ENCODE measurements around the gene AMACR.

The AMACR gene

DNA sequence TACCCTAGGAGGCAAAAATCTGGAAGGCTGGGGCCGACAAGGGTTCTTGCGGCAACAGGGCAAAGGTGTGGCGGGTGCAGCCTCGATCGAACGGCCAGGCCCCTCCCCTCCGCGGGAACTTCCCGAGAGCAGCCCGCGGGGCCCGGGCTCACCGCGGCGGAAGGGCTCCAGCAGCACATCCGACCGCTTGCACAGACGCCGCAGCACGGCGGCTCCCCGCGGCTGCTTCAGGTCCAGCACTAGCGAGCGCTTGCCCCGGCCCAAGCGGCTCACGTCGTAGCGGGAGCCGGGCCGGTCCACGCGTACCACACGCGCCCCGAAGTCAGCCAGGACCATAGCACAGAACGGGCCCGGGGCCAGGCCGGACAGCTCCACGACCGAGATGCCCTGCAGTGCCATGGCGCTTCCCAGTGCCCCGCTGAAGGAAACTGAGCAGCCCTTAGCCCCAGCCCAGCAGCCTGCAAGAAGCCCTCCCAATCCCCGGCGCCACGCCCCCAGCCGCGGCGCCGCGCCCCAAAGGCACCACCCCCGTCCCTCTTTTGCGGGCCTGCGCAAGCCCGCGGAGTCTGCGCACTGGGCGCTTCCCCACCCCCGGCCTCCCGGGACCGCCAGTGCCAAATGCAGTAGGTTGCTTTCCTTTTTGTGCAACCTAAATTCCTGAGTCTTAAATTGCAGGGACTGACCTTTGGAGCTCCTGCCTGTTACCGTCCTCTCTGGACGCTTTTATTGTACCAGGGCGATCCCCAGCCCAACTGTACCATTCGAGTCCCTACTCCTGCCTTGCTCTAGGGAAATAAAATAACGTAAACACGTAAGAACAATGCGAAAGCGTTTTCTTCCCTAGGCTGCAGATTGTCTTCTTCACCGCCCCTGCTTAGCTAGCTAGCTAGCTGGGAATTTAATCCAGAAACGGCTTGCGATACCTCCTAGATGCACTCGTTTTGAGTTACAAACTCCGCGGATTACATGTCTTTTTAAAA lies at the start of gene AMACR:
Gene AMACR, minus strand, starts transcription at position 430 of the 980 bp plus-strand sequence. Its CDS starts 31 bp downstream, at position 399.
- peak; percentile 84 to 90 for ATAC-seq

DNA sequence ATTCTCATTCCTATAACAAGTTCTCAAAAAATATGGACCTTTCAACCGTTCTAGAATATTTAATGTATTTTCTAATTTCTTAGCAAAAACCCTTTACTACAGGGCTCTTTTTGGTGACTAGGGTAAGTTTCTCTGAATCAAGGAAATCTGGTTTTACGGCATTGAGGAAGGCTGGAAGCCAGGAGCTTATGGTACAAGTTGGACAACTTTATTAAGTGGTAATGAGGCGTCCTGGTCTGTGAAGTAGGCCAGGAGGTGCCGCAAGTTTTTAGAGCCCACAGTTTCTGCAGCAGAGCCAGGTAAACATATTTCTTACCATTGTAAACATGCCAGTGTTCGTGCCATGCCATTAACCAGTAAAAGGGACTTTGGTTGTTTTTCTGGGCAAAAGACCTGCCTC lies 49.7 kb upstream of the AMACR start:
- ATAC-seq, result no peak

DNA sequence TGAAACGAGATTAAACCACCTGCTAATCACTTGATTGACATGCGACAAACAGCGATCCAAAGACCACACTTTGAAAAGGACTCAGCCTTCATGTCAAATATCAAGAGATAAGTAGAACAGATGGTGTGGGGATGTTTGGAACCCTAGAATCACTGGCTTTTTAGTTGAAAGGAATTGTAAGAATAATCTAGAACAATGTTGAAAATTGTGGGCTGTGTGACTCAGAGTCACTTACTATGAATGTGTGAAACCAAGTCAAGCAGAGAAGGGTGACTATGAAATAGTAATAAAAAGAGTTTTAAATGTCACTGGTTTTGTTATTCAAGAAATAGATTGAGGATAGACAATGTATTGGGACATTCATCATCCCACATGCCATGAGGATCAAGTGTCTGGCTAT lies 49.3 kb upstream of the AMACR start:
- ATAC-seq, result no peak

DNA sequence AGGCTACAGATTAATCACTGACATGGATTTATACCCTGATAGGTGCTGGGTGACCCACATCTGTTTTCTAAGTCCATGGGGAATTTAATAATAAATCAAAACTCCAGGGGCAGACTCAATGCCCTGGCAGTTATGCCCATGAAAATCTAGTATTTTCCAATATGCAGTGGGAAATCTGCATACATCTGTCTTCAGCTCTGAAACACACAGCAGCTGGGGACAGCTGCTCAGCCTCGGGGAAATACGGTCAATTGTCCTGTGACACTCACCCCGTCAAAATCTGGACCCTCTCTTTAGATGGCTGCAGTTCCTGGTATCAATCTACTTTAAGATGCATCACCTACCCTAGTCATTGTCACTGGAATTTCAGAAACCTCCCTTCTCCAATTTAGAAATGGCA lies 47.8 kb upstream of the AMACR start:
- no peak for ATAC-seq

DNA sequence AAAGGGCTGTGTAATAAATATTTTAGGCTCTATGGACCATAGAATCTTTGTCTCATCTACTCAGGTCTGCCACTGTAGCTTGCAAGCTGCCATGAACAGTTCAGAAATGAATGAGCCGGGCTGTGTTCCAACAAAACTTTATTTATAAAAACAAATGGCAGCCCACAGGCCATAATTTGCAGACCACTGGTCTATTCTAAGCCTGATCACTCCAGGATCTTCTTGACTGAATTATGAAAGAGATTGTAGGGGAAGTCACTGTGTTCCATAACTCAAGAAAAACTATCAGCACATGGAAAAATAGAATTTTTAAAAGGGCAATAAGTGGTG lies 46.5 kb upstream of the AMACR start:
- ATAC-seq, result no peak

DNA sequence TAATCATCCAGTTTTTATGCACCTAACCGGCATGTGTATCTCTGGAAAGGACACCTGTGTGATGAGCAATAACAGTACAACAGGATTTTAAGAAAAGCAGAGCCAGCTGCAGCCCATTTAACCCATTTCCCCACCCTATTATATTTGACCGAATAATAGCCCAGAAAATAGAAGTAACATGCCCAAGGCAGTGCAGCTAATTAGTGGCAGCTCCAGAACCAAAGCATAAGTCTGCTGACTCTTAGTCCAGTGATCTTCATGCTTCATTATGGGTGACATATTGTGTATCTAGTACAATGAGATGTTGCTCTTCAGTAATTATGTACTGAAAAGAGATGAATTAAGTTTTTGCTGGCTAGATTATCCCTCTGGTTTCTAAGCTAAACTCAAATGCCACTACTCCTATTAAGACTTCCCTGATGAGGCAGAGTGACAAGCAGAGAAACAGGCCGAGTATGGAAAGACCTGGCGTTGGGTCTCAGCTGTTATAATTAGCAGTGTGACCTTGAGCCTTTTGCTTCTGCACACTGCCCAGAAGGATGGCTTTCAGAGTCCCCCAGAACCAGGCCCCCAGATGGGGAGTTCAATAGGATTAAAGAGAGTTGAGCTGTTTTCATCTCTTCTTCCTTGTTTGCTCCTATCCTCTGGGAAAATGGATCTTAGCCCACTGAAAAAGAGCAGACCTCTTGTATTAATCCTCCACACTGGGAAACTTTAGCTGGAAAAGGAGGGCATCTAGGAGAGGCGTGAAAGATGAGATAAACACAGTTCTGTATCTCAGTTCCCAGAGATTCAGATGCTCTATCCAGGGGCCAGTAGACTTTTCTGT lies 45.9 kb upstream of the AMACR start:
- no peak for ATAC-seq

DNA sequence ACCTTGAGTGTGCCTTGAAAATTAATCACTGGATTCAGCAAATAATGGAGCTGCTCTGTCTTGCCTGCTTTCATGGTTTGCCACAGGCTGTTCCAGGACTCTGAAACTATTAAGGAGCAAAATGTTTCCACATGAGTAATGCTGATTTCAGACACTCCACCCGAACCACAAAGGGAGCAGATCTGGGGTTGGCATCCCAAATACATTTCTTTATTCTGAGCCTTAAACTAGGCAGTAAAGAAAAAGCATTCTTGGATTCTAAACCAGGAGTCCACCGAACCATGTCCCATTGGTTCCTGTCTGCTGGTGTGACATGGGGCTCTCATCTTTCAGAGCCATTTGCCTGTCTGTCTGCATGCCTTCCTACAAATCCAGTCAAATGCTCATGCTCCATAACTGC lies 45.3 kb upstream of the AMACR start:
- no peak for ATAC-seq

DNA sequence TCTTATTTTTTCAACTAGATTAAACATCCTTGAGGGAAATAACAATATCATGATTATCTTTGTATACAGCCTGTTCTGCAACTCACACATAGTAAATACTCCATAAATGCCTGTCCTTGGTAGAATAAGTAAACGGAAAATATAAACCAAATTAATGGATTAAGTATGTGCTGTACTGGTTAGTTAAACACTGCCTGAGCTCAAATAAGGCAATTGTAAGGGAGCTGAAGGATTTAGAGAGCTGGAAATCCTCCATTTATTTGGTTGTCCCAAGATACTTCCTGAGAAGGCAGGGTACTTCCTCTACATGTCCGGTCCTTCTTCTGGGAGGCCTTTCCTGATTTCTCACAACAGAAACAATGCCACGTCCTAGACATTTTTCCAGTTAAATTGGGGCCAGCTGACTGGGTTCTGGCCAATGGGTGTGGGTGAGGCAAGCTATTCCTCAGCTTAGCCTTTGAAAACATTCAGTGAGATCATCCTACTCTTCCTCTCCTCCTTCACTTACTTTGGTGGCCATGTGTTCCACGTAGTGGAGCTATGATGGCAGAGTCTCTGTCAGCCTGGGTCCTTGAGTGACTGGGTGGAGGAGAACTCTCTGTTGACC lies 43.6 kb upstream of the AMACR start:
- no peak for ATAC-seq

DNA sequence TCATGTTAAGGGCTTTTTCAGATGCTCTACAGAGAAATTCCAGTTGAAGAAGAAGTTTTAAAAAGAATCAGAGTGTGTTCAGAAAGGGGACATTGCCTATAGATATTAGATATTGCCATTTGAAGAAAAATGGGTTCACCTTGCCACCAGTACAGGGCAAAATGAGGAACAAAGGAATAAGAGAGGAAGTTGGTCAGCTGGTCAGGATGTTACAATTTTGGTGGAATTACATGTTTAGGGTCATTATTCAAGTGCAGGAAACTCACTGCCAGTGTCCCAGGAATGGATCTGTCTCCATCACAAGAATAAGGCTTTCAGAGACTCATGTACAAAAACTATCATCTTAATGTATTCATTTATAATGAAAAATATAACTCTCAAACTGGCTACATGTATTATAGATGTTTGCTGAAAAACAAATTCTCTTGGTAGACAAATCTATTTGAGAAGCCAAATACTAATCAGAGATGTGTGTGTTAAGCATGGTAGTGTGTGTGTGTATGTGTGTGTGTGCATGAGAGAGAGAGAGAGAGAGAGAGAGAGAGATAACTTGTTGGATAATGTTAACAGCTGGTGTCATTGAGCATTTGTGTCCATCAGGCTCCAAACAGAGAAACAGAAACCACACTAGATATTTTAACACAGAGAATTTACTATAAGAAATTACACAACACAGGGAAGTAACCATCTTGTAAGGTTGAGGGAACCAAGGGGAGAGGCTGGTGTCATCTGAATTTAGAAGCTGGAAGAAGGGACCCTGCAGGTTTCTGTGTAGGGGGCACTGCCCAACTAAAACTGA lies 40.1 kb upstream of the AMACR start:
- no peak for ATAC-seq

DNA sequence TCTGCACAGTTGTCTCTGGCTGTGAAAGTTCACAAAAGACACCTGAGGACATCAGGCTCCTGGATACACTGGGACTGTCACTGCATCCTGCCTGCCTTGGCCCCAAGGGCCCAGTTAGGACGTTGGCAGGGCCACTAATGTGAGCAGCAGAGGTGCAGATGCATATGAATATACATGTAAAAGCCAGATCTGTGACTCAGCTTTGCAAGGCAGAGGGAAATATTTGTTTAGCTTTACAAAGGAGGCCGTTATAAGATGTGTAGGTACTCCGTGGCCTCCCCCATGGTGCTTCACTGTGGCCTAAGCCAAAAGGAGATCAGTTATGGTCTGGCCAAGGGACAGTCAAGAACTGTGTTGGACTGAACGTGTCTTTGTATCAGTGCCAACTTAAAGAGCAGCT lies 39.3 kb upstream of the AMACR start:
- no peak for ATAC-seq

DNA sequence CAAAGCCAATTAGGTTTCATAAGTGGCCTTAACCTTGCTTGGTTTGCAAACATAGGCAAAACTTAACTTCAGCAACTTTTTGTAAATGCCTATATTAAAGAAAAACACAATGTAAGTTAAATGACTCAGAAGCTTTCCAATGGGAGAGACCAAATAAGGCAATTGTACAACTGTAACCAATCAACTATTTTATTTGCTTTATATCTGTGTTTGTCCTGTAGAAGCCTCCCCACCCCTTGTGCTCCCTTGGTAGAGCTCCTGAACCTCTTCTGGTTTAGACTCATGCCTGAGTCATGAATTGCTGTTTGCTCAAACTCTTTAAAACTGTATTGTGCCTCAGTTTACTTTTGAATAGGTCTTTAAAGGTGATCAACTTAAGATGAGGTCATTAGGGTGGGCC lies 38.1 kb upstream of the AMACR start:
- ATAC-seq, result no peak

DNA sequence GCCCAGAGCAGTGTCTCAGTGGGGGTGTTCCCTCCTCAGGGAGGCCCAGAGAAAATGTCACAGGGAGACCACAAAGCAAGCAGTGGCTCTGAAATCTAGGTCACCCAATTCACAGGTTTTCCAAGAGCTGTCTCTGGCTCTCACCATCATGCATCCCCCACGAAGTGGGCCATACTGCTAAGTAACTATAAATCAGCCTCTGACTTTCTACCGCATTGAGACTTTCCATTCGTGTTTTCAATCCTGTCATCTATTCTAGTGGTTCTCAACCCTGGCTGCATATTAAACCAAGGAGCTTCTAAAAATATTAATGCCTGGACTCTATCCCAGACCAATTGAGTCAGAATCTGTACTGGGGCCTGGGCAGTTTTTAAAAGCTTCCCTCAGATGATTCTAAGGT lies 37.2 kb upstream of the AMACR start:
- ATAC-seq, result no peak

DNA sequence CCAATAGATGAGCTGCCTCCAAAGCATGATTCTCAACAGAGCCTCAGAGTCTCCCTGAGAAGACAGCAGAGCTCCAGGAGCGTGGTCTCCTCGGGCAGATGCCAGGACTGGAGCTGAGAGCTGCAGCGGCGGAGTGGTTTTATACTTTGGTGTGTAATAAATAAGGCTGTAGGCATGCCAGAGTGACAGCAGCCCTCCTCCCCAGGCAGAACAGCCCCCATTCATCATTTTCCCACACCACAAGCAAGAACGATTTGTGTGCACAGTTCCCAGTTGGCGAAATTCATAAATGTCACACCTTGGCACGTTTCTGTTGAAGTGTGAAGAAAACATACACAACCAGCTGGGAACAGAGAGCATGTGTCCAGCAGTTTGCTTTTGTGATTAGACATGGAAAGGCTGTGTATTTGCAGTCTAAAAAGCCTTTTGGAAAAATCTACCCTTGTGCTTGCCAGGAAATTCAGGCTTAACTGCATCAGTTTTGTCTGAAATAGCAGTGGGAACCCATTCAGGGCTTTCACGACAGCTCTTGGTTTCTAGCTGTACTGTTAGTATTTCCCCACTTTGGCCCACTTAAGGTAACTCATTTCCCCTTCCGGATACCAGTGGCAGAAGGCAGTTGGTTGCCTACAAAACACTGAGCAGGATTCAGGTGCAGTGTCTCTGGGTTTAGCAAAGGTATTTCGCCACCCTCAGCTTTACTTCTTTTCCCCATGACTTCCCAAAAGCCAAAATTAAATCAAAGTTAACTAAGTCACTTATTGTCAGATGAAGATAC lies 35.4 kb upstream of the AMACR start, which contains the start of gene C1QTNF3:
Gene C1QTNF3, minus strand, starts transcription at position 115 of the 778 bp plus-strand sequence. Its CDS starts 88 bp downstream, at position 27.
- ATAC-seq, result no peak

DNA sequence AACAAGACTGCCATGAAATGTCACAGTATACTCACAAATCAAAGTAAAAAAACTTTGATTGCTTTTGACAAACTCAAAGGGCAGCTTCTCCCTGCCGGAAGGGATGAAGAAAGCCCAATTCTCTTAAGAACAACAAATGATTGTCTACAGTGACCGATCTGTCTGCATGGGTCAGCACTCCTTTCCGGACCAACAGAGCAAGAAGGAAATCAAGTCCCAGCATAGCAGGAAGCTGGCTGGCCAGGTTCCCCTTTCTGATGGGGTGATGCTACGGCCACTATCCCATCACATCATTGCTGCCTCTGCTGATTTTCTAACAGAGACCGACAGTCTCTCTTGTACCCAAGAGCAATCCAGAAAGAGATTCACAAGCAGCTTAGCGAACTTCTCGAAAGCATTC lies 34.5 kb upstream of the AMACR start:
- no peak for ATAC-seq

DNA sequence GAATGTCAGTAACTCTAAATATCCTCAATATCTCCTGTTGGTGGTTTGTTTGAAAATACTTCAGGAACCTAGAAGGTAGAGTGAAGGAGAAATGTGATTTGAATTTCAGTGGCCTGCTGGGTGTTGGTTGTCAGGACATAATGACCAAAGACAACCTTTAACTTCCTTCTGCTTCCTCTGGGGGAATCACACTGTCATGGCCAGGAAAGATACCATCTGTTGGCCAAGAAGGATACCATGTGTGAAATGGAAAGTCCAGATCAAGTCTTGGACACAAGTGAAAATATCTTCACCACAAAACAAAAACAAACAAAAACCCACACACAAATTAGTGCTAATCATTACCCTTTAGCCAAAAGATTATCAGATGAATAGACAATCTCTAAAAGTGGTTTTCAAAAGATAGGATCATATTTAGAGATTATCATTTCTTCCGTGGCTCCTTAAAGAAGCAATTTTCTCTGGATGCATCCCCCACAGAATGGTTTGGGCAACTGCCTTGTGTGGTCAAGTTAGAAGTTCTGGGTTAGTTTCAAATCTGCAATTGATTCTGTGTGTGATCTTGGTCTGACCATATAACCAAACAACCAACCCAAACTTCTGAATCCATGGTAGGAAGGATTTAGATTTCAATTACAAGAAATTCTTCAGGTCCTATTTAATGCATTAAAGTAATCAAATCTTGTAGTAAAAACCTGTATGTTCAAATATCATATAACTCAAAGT lies 33.6 kb upstream of the AMACR start:
- no peak for ATAC-seq

DNA sequence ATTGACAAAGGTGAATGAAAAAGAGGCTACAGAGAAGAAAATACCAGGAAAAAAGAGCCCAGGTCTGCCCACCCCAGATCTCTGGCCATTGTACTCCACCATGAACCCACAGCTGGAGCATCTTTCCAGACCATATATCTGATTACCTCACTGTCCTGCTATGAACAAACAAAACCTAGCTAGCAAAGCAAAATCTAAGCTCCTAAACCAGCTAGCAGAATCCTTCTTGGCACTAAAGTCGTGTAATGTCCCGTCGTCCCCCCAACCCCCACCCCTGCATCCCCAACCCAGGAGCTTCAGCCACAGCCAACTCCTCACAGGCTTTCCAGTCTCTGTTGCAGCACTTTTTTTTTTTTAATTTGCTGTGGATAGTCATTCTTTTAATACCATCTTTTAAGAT lies 32.6 kb upstream of the AMACR start:
- no peak for ATAC-seq

DNA sequence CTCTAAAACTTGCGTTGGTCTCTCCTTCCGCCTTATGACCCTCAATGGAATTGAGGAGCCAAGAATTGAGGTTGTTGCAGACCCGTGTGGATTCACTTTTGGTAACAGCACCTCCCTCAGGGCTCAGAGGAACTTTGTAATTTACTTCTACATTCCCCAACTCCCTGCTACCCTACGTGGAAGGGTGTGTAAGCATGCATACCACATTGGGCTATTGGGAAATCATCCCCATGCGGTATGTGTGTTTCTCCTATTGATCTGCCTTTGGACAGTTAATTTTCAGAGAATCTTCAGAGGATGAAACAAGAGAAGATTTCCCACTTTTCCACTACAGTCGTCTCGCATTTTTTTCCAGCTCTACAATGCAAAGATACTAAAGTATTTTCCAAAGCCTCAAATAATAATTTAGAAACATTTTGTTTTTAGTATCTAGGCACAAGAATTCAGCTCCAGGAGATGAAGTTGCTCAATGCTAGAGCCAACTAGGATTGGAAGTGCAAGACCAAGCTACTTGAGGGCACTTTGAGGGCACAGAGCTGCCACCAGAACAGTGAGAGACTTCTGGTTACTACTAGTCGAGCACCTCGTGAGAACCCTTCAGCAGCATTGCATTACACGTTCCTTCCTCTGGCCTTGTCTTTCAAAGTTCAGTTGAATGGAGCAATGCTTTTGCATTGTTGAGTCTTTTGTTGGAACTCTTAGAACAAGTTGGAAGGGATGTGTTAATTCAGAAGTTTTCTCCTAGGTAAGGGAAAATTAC lies 31.7 kb upstream of the AMACR start:
- ATAC-seq, result no peak

DNA sequence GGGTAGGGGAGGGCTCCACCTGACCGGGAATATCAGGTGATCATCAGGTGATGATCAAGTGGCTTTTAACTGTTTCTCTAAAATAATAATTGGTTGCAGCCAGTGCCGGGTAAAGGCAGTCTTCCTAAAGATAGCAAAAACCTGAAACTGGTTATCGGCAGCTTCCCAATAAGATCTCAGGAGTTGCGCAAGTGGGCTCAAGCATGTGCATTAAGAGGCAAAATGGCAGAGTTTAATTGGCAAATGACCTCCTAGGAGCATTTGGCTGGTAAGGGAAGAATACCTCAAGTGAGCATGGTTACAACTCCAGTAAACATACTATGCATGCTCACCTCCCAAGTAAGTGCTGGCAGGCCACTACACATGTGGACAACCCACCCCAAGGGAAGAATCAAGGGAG lies 31.0 kb upstream of the AMACR start:
- no peak for ATAC-seq

DNA sequence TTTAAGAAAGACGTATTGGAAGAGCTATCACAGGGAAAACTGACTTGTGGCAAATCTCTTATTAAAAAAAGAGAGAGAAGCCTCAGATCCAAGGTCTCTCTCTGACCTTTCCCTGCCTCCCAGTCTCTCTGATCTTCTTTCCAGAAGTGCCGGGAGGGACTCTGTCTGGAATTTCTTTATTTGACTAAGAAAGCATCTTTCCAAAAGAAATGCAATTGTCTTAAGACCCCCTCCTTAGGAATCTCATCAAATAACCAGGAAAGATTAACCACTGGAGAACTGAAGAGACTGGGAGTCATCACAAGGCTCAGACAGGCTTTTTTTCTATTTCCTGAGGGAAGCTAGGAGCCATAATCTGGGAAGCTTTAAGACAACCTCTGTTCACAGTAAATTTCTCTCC lies 30.5 kb upstream of the AMACR start:
- no peak for ATAC-seq

DNA sequence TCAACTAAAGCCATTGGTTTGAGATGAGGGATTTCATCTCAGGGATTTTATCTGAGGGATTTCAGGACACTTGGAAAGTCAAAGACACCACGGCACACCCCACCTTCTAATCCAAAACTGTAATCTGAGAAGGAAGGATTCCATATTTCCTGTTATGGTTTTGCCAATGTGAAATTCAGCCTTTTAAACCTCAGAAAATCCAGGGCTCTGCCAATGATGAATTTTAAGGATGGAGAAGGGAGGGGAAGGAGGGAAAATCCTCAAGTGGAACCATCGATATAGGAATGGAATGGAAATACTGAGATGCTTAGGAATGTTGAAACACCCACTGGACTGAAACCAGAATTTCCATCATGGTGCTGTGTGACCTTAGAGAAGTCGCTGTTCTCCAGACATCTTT lies 29.9 kb upstream of the AMACR start:
- ATAC-seq, result no peak

All from activated CD4-positive, CD25-positive, alpha-beta regulatory T cell treated with anti-CD3 and anti-CD28 coated beads, Interleukin-2, amount 50 U/mL, for 24 hours (primary cell).